HG03139 (cell line): ENCODE measurements around the gene GPRC5C.

Source experiments
- ATAC-seq: cut with Tn5 transposase; IDR thresholded peaks from one replicate; pipeline ENCODE4 v1.9.1; 2021; ENCODE audit not compliant: unreplicated experiment

GPRC5C gene

GRCh38 chr17:74450231-74450630, 18.3 kb downstream of the GPRC5C start:
- no peak for ATAC-seq

- ATAC-seq, result no peak
These were observed 19.1 kb downstream of the GPRC5C start for GRCh38 chr17:74450925-74451403.

GRCh38 chr17:74451557-74451956, 19.7 kb downstream of the GPRC5C start:
- no peak for ATAC-seq

- no peak for ATAC-seq
These were observed 20.3 kb downstream of the GPRC5C start for GRCh38 chr17:74452033-74452840.

GRCh38 chr17:74452841-74453661, 21.2 kb downstream of the GPRC5C start:
- ATAC-seq, result no peak

GRCh38 chr17:74453665-74454196, 21.8 kb downstream of the GPRC5C start:
- ATAC-seq, result peak; percentile 90

- peak; percentile 23 for ATAC-seq
These were observed 22.5 kb downstream of the GPRC5C start for GRCh38 chr17:74454197-74455024.

- ATAC-seq, result no peak
These were observed 23.2 kb downstream of the GPRC5C start for GRCh38 chr17:74455025-74455545.

- no peak for ATAC-seq
These were observed 23.9 kb downstream of the GPRC5C start for GRCh38 chr17:74455821-74456220.

GRCh38 chr17:74457146-74457819, 25.4 kb downstream of the GPRC5C start:
- no peak for ATAC-seq

GRCh38 chr17:74457820-74458166, 25.9 kb downstream of the GPRC5C start:
- ATAC-seq, result no peak

- ATAC-seq, result no peak
These were observed 26.9 kb downstream of the GPRC5C start for GRCh38 chr17:74458835-74459234.

- no peak for ATAC-seq
These were observed 27.7 kb downstream of the GPRC5C start for GRCh38 chr17:74459622-74460021.

GRCh38 chr17:74460241-74460640, 28.4 kb downstream of the GPRC5C start:
- ATAC-seq, result no peak

GRCh38 chr17:74460996-74461395, 29.1 kb downstream of the GPRC5C start:
- no peak for ATAC-seq

- no peak for ATAC-seq
These were observed 29.7 kb downstream of the GPRC5C start for GRCh38 chr17:74461611-74462010.

GRCh38 chr17:74464730-74465377, 33.0 kb downstream of the GPRC5C start:
- no peak for ATAC-seq

- ATAC-seq, result no peak
These were observed 33.7 kb downstream of the GPRC5C start for GRCh38 chr17:74465378-74466110.
